ENCODE measurements around the gene NME9. TPM values are rescaled to one million over a fixed set of nuclear protein-coding genes. Genes with fewer than 3 reads are reported as not detected.

NME9 gene
- total RNA-seq, 1 donor: 0.94 TPM

DNA sequence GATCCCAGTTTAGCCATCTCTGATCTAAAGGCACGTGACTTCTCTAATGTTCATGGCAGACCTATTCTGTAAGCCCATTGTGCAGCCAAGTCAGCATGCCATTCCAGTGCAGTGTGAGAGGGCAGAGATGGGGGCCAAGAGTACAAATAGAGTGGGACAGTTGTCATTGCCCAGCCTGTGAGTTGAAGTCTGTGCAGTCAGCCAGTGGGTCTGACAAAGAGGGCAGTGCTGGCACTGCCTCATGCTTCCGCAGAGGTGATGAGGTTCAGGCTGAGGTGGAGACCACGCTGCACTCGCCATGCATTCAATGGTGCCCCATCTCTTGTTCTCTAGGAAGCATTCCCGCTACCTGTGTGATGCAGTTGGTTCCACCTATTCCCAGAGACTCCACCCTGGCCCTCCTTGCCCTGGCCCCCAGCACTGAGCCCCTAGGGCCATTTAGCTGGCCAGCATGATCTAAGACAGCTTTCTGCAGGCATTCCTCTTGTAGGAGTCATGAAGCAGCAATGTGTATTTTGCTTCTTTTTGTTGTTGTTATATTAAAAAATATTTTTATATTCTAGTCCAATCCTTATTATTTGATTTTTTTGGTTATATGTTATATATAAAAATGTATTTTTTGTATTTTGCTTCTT, 22.4 kb upstream of the NME9 start:
- Histone ChIP-seq H3K4me3 (ENCODE audit: low read length) (no peak overlapping the region), H3K27me3 (ENCODE audit: insufficient read depth, low read length) (peaks cover 16% of the 10 kb centered on the region), H3K4me1 (ENCODE audit: insufficient read depth, low read length) (peaks cover 9% of the 10 kb centered on the region), H3K9me3 (ENCODE audit: low read depth, low read length) (no peaks in the 10 kb centered on the region)

GRCh38 chr3:138351151-138351550, 21.5 kb upstream of the NME9 start:
- Histone ChIP-seq H3K4me3 (ENCODE audit: low read length) (no peak overlapping the region), H3K9me3 (ENCODE audit: low read depth, low read length) (no peaks in the 10 kb centered on the region), H3K4me1 (ENCODE audit: insufficient read depth, low read length) (peaks cover 9% of the 10 kb centered on the region), H3K27me3 (ENCODE audit: insufficient read depth, low read length) (peaks cover 25% of the 10 kb centered on the region)

DNA sequence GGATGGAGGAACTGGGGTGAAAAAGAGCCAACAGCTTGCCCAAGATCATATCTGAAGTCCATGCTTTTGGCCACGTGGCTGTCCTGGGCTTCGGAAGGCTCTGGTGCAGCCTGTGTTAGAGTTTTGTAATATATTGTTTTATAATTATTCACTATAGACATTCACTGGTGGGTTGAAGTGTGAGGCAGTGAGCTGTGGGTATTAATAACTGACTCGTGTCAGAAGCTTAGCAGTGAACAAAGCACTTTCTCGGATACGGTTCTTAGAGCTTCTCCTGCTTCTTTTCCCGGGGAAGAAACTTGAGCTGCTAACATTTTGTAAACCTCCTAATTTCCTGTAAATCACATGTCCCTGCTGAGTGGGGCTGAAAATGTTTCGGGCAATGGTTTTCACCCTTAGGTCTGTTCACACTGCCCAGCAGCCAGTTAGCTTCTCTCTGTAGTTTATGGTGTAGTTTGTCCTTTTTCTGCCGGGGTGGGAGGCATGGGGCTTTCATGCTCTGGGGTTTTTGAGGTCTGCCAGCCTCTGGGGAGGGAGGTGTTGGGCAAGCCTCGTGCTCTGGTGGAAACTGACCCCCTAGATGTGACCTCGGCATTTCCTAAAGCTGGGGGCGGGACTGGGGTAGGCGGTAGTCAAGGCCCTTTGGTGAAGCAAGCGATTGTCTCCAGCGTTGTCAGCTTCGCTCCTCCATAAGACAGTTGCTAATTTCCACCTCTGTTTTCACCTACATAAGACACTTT, 20.4 kb upstream of the NME9 start:
- Histone ChIP-seq H3K9me3 (ENCODE audit: low read depth, low read length) (no peaks in the 10 kb centered on the region), H3K27me3 (ENCODE audit: insufficient read depth, low read length) (peaks cover 25% of the 10 kb centered on the region), H3K4me3 (ENCODE audit: low read length) (no peak overlapping the region), H3K4me1 (ENCODE audit: insufficient read depth, low read length) (peaks cover 9% of the 10 kb centered on the region)

DNA sequence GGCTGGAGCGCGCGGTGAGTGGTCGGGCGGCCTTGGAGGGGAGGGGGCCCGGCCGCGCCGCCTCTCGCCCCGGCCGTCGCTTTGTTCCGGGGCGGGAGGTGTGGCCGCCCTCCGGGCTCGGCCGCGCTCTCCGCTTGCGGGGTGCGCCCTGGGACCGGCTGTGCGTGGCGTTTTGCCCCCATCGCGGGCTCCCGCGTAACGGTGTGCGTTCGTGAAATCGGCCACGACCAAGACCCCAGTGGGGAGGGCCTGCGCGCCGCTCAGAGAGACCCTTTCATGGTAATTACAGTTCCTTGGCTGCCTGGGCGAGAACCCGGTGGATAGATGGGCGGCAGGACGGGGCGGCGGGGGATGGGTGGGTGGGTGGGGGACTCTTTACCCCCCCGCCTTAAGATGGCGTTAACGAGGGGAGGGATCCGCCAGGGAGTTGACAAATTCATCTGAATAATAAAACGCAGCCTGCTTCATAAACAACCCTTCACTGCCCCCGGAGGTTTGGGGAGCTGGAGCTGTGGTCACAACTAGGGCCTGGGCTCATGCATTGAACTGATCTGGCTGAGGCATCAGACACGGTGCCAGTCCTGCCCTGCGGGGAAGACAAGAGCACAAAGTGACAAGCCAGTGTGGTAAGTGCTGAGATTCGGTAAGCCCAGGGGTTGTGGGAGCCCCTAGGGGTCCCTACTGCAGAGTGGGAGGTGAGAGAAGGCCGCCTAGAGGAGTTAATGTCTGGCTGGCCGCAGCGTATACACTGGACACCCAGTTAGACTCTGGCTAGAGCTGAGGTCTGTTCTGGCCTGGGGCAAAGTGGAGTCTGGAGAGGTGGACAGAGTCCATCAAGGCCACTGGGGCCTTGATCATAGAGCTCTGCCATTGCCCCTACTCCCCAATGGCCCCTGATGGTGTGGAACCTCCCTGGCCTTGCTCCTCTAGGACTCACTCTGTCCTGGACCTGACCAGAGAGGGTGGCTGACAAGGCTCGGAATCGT, 19.4 kb upstream of the NME9 start:
- H3K4me3 ChIP-seq (ENCODE audit: low read length): peak overlapping the region; percentile 47

DNA sequence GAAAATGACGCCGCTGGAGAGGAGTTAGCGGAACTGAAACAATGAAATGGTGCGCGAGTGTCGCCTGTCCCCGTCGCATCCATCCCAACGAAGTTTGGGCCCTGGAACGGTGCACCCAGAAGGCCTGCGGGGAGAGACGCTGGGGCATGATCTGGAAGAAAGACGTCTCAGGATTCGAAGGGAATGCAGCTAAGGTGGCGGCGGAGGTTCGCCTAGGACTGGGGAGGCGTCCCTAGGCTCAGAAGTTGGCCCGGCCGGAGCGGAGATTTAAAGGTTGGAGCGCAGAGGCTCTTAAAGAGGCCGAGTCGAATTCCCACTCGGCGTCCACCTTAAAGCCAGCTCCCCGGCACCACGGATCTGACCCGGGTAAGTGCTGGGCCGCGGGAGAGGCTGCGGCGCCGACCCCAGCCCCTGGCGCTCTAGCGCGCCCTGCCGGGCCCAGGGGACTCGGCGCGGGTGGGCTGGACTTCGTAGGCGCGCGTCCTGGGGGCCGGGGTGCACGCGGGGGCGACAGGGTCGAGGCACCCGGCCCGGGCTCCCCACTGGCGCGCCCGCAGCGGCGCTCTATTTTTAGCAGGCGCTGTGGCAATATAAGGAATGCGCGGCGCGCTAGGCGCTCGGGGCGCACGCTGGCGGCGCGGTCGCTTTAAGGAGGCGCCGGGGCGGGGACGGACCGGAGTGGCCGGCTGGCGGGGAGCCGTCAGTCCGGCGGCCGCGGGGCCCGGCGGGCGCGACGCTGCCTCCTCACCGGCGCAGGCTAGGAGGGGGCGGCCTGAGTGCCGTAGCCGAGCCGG, 18.5 kb upstream of the NME9 start, which contains the start of gene MRAS:
Gene MRAS, plus strand, starts transcription at position 620 of the 794 bp plus-strand sequence. CDS start 24,305 bp downstream, outside the sequence.
- peak within 1 kb of the TSS; percentile 47 for H3K4me3 ChIP-seq (ENCODE audit: low read length)

More for the DNA sequence above, 19.4 kb upstream of the NME9 start:
- Histone ChIP-seq H3K4me1 (ENCODE audit: insufficient read depth, low read length) (peaks cover 9% of the 10 kb centered on the region), H3K9me3 (ENCODE audit: low read depth, low read length) (no peaks in the 10 kb centered on the region), H3K27me3 (ENCODE audit: insufficient read depth, low read length) (peaks cover 25% of the 10 kb centered on the region)

GRCh38 chr3:138344754-138345153, 15.1 kb upstream of the NME9 start:
- peaks cover 9% of the 10 kb centered on the region for H3K4me1 ChIP-seq (ENCODE audit: insufficient read depth, low read length)
- H3K27me3 ChIP-seq (ENCODE audit: insufficient read depth, low read length): peaks cover 22% of the 10 kb centered on the region
- H3K9me3 ChIP-seq (ENCODE audit: low read depth, low read length): no peaks in the 10 kb centered on the region
- H3K4me3 ChIP-seq (ENCODE audit: low read length): no peak overlapping the region

More for the DNA sequence above, 18.5 kb upstream of the NME9 start, which contains the start of gene MRAS:
- no peaks in the 10 kb centered on the region for H3K9me3 ChIP-seq (ENCODE audit: low read depth, low read length)
- H3K4me1 ChIP-seq (ENCODE audit: insufficient read depth, low read length): peaks cover 9% of the 10 kb centered on the region
- peaks cover 25% of the 10 kb centered on the region for H3K27me3 ChIP-seq (ENCODE audit: insufficient read depth, low read length)

DNA sequence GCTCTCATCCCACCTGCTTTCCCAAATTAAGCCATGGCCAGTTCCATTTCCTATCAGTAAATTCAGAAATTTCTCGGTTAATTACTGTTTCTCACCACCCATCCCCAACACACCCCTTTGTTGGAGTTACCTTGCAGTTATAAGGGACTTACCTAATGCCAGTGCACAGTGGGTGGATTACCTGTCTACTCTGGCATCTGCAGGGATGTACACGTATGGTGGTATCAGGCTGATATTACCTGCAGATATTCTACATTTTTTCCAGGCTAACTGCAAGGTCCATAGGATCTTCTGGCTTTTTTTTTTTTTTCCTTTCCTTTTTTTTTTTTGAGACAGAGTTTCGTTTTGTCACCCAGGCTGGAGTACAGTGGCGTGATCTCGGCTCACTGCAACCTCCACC, 10.9 kb upstream of the NME9 start:
- H3K4me3 ChIP-seq (ENCODE audit: low read length): no peak overlapping the region
- H3K4me1 ChIP-seq (ENCODE audit: insufficient read depth, low read length): no peaks in the 10 kb centered on the region
- no peaks in the 10 kb centered on the region for H3K27me3 ChIP-seq (ENCODE audit: insufficient read depth, low read length)
- H3K9me3 ChIP-seq (ENCODE audit: low read depth, low read length): no peaks in the 10 kb centered on the region

DNA sequence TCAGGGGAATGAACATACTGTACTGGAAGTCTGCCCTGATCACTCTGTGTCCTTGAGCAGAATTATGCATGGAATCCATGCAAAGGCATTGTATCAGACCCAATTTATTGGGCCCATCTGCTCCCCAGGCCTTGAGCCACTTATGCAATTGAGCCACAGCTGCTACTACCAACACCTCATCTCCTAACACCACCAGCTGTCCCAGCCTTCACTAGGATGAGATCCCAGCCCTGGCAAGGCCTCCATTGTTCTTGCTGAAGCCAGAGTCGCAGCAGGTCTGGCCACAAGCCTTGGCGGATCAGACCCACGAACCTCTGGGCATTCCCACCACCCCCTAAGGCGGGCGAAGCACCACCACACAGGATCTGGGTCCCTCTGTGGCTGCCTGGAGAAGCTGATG, 9.2 kb upstream of the NME9 start:
- H3K4me3 ChIP-seq (ENCODE audit: low read length): no peak overlapping the region
- no peaks in the 10 kb centered on the region for H3K27me3 ChIP-seq (ENCODE audit: insufficient read depth, low read length)
- no peaks in the 10 kb centered on the region for H3K4me1 ChIP-seq (ENCODE audit: insufficient read depth, low read length)
- H3K9me3 ChIP-seq (ENCODE audit: low read depth, low read length): no peaks in the 10 kb centered on the region

DNA sequence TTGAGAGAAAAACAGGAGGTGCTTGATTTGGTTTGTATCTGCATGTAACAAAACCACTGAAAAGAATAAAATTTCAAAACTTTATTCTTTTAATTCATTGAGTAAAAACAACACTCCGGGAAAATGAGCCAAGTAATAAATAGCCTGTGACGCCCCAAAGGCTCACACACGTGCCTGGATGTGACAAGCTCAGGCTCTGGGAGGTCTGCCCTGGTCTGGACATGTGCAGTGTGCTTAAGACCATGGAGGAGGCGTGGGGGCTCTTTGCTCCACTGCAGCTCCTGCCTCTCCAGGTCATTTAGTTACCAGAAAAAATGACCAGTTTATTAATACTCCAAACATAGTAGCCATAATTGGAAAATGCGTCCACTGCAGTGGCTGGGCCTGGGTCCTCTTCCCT, 8.6 kb upstream of the NME9 start:
- no peak overlapping the region for H3K4me3 ChIP-seq (ENCODE audit: low read length)
- H3K4me1 ChIP-seq (ENCODE audit: insufficient read depth, low read length): no peaks in the 10 kb centered on the region
- no peaks in the 10 kb centered on the region for H3K27me3 ChIP-seq (ENCODE audit: insufficient read depth, low read length)
- H3K9me3 ChIP-seq (ENCODE audit: low read depth, low read length): no peaks in the 10 kb centered on the region

- H3K4me1 ChIP-seq (ENCODE audit: insufficient read depth, low read length): no peaks in the 10 kb centered on the region
- H3K9me3 ChIP-seq (ENCODE audit: low read depth, low read length): no peaks in the 10 kb centered on the region
- no peak overlapping the region for H3K4me3 ChIP-seq (ENCODE audit: low read length)
- H3K27me3 ChIP-seq (ENCODE audit: insufficient read depth, low read length): no peaks in the 10 kb centered on the region
Measured at GRCh38 chr3:138336454-138336999, 6.9 kb upstream of the NME9 start.

DNA sequence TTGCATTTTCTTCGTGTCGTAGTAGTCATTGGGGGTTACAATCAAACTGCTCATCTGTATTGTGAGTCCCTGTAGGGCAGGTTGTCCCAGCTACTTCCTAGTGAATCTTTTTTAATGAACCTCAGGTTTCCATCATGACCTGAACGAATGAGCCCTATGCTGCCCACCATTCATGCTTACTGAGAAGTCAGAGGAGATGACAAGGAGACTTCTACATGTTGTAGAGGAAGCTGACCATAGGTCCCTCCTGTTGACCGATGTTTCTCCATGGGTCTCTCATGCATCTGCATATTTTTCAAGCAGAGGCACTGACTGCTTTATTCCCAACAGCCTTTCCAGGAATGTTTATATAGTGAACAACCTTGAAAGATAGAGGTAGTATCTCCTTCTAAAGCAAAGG, 5.0 kb upstream of the NME9 start:
- Histone ChIP-seq H3K27me3 (ENCODE audit: insufficient read depth, low read length) (peaks cover 4% of the 10 kb centered on the region), H3K4me1 (ENCODE audit: insufficient read depth, low read length) (peaks cover 5% of the 10 kb centered on the region), H3K9me3 (ENCODE audit: low read depth, low read length) (no peaks in the 10 kb centered on the region), H3K4me3 (ENCODE audit: low read length) (no peak overlapping the region)

DNA sequence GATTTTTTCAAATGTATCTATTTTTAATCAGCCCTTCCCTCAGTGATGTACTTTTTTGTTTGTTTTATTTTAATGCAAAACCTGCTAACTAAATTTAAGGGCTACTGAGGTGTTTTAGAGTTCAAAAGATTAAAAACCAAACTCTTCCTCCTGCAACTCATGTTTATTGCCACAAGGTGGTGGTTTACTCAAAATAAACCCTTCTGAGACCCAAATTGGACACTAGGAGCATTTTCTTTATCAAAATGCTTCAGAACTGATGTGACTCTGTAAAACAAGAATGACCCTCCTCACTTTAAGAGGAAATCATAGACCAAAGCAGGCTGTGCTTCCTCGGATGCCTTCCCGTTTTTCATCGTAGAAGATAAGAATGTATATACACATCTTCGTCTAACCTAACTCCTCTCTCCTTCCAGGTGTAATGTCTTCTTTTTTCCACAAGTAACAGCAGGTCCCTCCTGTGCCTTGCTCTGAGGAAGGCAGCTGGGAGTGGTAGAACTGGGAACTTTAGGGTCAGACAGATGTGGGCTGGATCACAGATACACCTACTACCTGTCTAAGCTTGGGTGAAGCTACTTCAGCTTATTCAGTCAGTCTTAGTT, 2.9 kb upstream of the NME9 start:
- Histone ChIP-seq H3K9me3 (ENCODE audit: low read depth, low read length) (no peaks in the 10 kb centered on the region), H3K4me1 (ENCODE audit: insufficient read depth, low read length) (peaks cover 17% of the 10 kb centered on the region), H3K27me3 (ENCODE audit: insufficient read depth, low read length) (peaks cover 6% of the 10 kb centered on the region), H3K4me3 (ENCODE audit: low read length) (no peak overlapping the region)

- H3K9me3 ChIP-seq (ENCODE audit: low read depth, low read length): no peaks in the 10 kb centered on the region
- H3K4me1 ChIP-seq (ENCODE audit: insufficient read depth, low read length): peaks cover 17% of the 10 kb centered on the region
- peaks cover 6% of the 10 kb centered on the region for H3K27me3 ChIP-seq (ENCODE audit: insufficient read depth, low read length)
- no peak overlapping the region for H3K4me3 ChIP-seq (ENCODE audit: low read length)
Measured at GRCh38 chr3:138331143-138331894, 1.7 kb upstream of the NME9 start.

Measured in mononuclear cell (primary cell).